Activated gamma-delta T cell treated with anti-CD3 and anti-CD28 coated beads, Interleukin-2, amount 50 U/mL, for 16 hours (primary cell): Measurements from ENCODE around the gene DTNB.

Experiments used
- DNase-seq: peaks from one replicate; pipeline ENCODE4 v3.0.0-alpha.2; 2020; ENCODE audit warnings: low read depth

Gene DTNB

GRCh38 chr2:25386971-25387875 is 286.2 kb downstream of the DTNB start:
- DNase-seq: no peak

GRCh38 chr2:25385910-25386309 is 287.5 kb downstream of the DTNB start:
- no peak for DNase-seq

DNA sequence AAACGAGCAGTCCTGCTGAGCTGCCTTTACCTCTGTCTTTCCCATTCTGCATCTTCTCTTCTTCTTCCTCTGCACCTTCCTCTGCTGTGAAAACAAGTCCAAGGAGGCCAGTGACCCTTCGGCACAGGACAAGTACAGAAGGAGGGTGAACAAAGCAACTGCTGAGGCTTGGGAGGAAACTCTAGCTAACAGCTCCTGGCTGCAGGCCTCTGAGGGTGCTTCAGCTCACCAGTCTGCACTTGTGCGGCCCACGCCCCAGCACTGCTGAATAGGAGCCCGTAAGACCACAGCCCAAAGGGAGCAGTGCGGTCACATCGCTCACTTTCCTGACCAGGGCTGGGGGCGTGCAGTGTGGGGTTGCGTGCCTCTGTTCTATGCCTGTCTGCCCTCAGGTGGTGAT is 289.6 kb downstream of the DTNB start:
- DNase-seq: no peak

- DNase-seq: no peak
Observed at GRCh38 chr2:25381502-25381901, 291.9 kb downstream of the DTNB start.

GRCh38 chr2:25380586-25381375 is 292.6 kb downstream of the DTNB start:
- no peak for DNase-seq

DNA sequence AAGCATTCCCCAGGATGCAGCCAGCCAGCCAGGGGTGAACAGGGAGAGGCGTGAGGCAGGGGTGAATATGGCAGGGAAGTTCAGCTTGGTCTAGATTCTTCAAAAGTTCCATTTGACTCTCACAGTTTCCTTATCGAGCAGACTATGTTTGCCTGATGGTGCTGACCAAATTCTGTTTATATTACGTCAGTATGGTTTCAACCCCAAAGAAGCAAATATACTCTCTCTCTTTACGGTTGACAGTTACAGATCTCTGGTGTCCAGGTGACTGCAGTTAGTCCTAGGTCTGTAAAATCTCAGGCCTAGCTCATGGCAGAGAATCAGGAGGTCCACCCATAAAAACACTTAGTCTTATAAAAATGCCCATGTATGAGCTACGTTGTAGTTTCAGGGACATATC is 293.4 kb downstream of the DTNB start:
- no peak for DNase-seq

- no peak for DNase-seq
Observed at GRCh38 chr2:25379535-25379934, 293.8 kb downstream of the DTNB start.

- DNase-seq: no peak
Observed at GRCh38 chr2:25378731-25379490, 294.5 kb downstream of the DTNB start.

DNA sequence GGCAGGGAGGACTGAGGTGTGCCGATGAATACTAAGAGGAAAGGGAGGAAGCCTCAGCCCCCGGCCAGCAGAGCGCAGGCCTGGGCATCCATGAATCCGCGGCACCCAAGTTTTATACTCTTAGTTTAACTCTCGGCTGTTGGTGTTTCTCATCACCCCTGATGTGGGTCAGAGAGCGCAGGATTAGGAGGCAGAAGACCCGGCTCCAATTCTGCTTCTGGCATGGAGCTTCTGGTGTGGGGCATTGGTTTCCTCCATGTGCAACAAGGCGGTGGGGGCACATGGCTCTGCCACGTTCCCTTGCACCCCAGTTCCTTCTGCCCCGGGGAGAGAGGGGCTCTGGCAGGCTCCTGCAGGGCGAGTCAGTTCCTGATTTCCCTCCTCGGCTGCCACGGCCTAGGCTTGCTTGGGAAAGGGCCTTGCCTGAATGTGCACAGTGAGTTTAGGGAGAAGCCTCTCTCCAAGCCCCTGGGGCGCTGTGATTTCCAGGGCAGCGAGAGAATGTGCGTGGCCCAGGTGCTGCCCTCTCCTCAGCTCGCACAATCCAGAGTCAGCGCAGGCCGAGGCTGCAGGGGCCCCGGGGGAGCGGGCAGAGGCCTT is 295.5 kb downstream of the DTNB start:
- no peak for DNase-seq

DNA sequence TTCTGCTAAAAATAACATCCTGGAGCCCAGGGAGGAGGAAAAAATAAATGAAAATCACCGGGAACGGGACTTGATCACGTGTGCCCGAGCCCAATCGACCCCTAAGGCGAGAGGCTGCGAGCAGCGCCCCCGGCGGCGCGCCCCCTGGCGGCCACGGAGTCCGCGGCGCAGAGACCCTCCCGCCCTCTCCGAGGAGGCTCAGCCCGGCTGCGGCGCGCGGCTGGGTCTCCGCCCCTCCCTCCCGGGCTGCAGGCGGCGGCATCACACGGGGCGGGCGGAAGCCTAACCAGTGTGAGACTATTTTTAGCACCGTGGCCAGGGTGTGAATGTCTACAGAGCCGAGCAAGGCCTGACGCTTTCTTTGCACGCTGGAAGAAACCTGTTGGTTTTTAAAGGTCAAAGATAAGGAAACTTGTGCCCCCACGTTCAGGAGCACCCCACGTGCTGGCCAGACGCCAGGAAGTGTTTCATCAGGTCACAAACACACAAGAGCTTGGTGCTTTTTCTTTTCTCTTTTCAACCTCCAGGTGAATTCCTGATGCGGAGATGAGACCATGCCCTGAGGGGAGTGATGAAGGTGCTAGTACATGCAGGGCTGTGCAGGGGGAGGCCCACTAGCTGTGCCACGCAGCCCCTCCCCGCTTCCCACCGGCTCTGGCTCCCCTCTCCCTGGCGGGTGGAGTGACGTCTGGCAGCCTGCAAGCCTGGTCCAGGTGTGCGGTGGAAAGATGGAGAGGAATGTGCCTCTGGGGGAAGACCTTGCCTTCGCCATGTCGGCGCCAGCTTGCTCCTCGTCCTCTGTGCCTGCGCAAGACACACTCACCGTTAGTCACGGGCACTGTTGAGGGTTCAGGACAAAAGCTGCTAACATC is 296.4 kb downstream of the DTNB start:
- peak; percentile 93 for DNase-seq

DNA sequence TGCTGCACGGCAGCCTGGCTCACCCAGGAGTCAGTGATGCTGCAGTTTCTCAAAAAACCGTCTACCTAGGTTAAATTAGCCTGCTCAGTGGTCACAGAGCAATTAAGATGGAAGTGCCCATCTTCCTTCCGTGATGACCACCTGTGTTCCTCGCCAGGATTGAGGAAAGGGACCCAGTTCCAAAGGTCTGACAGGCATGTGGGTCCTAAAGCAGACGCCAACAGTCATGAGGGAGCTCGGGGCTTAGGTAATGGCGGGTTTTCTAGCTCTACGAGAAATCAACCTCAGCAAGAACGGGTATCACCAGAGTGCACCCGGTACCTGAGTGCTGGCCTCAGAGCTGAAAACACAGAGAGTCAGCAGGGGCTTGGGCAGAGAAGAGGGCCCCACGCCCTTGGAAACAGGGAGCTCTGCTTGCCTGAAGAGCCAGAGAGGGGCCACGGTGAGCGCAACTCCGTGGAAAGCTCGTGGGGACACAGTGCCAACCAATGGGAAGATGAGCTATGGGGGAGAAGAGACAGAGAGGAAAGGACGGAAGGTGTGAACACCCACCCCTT is 297.3 kb downstream of the DTNB start:
- DNase-seq: no peak

DNA sequence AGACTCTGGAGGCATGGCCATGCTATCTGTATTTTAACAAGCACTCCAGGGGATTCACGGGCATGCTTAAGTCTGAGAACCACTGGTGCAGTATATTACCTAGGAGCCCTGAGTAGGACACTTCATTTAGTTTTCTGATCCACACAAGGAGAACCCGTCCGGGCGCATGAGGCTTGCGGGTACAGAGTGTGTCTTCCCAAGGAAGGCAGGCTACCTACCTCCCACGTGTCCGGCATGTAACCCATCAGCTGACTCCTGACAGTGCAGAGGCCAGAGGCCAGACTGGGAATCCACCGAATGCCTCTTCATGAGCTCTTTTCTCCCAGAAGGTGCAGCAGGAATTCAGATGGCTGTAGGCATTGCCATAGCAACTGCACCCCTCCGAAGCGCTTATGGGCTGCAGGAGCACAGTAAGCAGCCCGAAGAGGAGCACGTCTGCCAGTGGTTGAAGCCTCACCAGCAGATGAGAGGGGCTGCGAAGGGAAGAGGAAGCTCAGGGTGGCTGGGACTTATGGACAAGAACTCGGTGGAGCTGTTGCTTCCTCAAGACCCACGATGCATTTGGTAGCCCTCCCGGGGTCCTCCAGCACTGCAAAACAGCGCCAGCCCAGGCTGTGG is 297.9 kb downstream of the DTNB start:
- DNase-seq: no peak

GRCh38 chr2:25374827-25375226 is 298.6 kb downstream of the DTNB start:
- DNase-seq: no peak

DNA sequence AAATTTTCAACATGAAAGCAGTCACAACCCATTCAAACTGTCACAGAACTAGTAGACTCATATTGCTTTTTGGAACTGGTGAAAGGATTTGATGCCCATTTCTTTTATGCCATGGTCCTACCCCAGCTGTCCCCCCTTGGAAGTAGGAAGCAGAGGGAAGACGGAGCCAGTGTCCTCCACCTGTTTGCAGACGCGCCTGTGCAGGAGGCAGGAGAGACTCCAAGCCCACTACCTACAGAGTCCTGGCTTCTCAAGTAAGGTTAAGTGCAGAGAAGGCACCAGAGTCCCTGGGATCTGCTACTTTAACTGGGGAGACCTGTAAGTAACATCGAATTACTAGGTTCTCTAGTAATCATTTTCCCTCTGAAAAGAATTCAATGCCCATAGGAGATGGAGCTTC is 299.0 kb downstream of the DTNB start:
- DNase-seq: no peak

GRCh38 chr2:25373269-25373981 is 300.0 kb downstream of the DTNB start:
- no peak for DNase-seq

DNA sequence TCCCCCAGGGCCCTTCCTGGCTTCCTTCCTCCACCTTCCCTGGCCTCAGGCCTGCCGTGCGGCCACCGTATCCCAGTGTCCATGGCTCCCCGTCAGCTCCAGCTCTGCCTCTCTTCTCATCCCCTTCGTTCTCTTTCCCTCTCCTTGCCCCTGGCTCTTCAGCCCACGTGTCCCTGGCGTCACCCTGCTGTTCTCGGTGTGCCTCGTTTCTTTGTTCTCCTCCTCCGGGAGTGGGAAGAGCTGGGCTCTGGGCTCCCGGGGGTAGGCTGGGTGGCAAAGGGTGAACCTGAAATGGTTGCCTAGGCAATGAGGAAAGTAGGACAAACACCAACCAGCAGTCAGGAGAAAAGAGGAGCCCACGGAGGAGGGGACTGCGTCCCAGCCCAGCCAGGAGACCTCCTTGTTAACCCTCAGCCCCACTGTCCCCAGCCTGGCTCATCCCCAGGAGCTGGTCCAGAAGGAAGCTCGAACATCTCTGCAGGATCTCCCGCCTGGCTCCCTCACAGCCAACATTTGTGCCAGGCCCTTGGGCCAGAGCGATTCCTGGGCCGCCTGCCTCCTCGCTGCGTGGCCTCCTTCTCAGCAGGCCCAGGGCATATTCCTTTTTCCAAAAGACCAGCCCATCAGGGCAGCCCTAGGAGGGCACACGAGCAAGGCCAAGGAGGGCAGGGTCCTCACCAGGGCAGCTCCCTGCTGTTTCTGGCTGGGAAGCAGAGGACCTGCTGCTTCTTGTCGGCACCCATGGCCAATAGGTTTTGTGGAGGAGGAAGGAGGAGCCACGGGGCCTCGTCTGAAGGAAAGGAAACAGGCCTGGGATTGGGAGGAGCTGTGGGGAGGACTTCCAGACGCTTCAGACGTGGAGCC is 300.7 kb downstream of the DTNB start:
- no peak for DNase-seq

DNA sequence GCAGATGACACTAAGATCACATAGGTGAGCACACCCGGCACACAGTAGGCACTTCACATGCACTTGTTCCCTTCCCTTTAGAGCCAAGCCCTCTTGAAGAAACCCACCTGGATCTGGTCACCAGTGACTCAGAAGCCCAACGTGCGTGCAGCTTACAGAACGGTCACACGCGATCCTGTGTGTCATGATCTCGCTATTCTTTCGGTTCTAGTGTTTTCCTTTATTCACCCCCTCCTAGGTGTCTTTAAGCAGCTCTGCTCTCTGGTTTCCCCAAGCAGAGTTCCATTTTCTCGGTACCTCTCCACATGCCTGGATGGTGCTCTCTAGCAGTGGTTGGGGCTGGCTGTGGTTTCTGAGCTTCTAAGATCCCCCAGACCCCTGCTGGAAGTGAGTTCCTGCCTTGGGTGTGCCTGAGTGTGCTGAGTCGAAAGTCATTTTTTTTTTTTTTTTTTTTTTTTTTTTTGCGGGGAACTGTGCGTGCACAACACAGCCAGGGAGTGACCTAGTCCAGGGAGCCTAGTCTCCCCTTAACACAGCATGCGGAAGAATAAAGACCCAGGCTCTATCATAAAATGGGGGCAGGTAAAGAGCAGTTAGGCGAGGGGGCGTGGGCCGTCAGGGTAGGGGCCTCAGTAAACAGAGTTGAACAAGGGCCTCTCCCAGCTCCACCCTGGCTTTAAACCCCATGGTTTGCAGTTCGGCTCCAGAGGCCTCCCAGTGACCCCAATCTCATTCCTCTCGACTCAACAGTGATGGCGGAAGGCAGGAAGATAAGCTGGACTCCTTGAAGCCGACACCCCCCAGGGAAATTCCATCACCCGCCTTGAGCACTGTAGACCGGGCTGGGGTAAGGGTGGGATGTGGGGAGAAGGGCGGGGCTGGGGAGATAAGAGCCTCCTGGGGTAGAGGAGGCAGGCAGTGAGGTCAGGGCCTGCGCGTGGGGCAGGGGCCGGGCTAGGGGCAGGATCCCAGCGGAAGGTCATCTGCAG is 301.8 kb downstream of the DTNB start:
- DNase-seq: no peak
